ENCODE measurements around the gene RNASE8.

GRCh38 chr14:21078287-21078686, 20.7 kb downstream of the RNASE8 start:
- TF ChIP-seq CTCF (IDR thresholded peaks at IDR 0.05 in 4 of 5, conservative IDR thresholded peaks at IDR 0.05 in 1 of 5) (no peak), POLR2A (IDR thresholded peaks at IDR 0.05) (no peak)
